OCI-LY3 (cell line): ENCODE results near the gene OLFM4.

Experiments used
- H2AFZ ChIP-seq: fragments of 200-600, 300-600 bp; shearing (Covaris generic); 2 replicates; pipeline ENCODE4 v1.6.0; 2014; ENCODE audit warnings: antibody characterized with exemption, low read depth, low read length
- H3K27ac ChIP-seq: fragments of 200-600, 300-600 bp; sonication (generic); 2 replicates; pipeline ENCODE4 v1.5.1; 2014; ENCODE audit warnings: mild to moderate bottlenecking, low read length, moderate library complexity, mixed read lengths
- H3K27me3 ChIP-seq: fragments of 200-600, 300-600 bp; sonication (generic); 2 replicates; pipeline ENCODE4 v1.6.1; 2014; ENCODE audit warnings: low read depth, low read length, mixed read lengths
- H3K36me3 ChIP-seq: fragments of 200-600, 300-600 bp; sonication (generic); replicated peaks from 2 replicates; pipeline ENCODE3; 2014; ENCODE audit warnings: low read depth, low read length, mixed read lengths
- H3K4me1 ChIP-seq: fragments of 300-600, 200-600 bp; sonication (generic); 2 replicates; pipeline ENCODE4 v1.6.1; 2014; ENCODE audit warnings: low read length, mixed read lengths
- H3K4me2 ChIP-seq: fragments of 200-600, 300-600 bp; sonication (generic); 2 replicates; pipeline ENCODE4 v1.6.1; 2014; ENCODE audit warnings: low read length, mixed read lengths
- H3K4me3 ChIP-seq: fragments of 300-600, 200-600 bp; sonication (generic); 2 replicates; pipeline ENCODE4 v1.5.1; 2014; ENCODE audit warnings: antibody characterized with exemption, mild to moderate bottlenecking, low read length, moderate library complexity
- H3K79me2 ChIP-seq: fragments of 300-600, 200-600 bp; shearing (Covaris generic); 2 replicates; pipeline ENCODE4 v1.6.1; 2014; ENCODE audit warnings: mild to moderate bottlenecking, low read length, mixed read lengths
- H3K9ac ChIP-seq: fragments of 300-600, 200-600 bp; shearing (Covaris generic); 2 replicates; pipeline ENCODE4 v1.6.0; 2014; ENCODE audit warnings: mild to moderate bottlenecking, low read length, moderate library complexity
- H3K9me3 ChIP-seq: fragments of 200-600, 300-600 bp; shearing (Covaris generic); 2 replicates; pipeline ENCODE4 v1.6.1; 2014; ENCODE audit warnings: low read length, mixed read lengths; ENCODE audit not compliant: insufficient read depth
- H4K20me1 ChIP-seq: fragments of 200-600, 300-600 bp; sonication (generic); 2 replicates; pipeline ENCODE4 v1.6.1; 2016; ENCODE audit warnings: low read length, mixed read lengths; ENCODE audit not compliant: insufficient read depth
- CTCF ChIP-seq: fragments of 200-600, 300-600 bp; sonication (generic); IDR thresholded peaks from 2 replicates; pipeline ENCODE4 v1.5.1; 2014; ENCODE audit warnings: antibody characterized with exemption, low read length, low read depth
- EZH2phosphoT487 ChIP-seq: fragments of 200-600 bp; shearing (Covaris generic); IDR thresholded peaks from 2 replicates; pipeline ENCODE4 v1.6.1; 2018; ENCODE audit warnings: antibody characterized with exemption, mixed run types, low read depth

OLFM4 gene

GRCh38 chr13:53018690-53019647 is 9.6 kb upstream of the OLFM4 start:
- Histone ChIP-seq H3K9me3 (no peaks in the 10 kb centered on the region), H3K4me1 (no peaks in the 10 kb centered on the region), H3K27me3 (peaks cover 6% of the 10 kb centered on the region; the same call in 1 of the 2 replicates), H3K36me3 (no peaks in the 10 kb centered on the region), H3K27ac (no peak overlapping the region), H2AFZ (no peak overlapping the region), H3K4me2 (no peak overlapping the region), H3K4me3 (no peak overlapping the region), H3K9ac (no peak overlapping the region), H3K79me2 (no peaks in the 10 kb centered on the region), H4K20me1 (no peaks in the 10 kb centered on the region)
- TF ChIP-seq CTCF (no peak), EZH2phosphoT487 (no peak)

GRCh38 chr13:53020764-53021335 is 7.8 kb upstream of the OLFM4 start:
- Histone ChIP-seq H2AFZ (no peak overlapping the region), H3K27me3 (peaks cover 18% of the 10 kb centered on the region; the same call in 1 of the 2 replicates), H3K9me3 (no peaks in the 10 kb centered on the region), H4K20me1 (no peaks in the 10 kb centered on the region), H3K36me3 (no peaks in the 10 kb centered on the region), H3K4me3 (no peak overlapping the region), H3K27ac (no peak overlapping the region), H3K79me2 (no peaks in the 10 kb centered on the region), H3K9ac (no peak overlapping the region), H3K4me2 (no peak overlapping the region), H3K4me1 (no peaks in the 10 kb centered on the region)
- TF ChIP-seq CTCF (no peak), EZH2phosphoT487 (no peak)

- Histone ChIP-seq H3K9ac (no peak overlapping the region), H3K9me3 (no peaks in the 10 kb centered on the region), H3K27ac (no peak overlapping the region), H3K4me3 (no peak overlapping the region), H3K4me1 (no peaks in the 10 kb centered on the region), H4K20me1 (no peaks in the 10 kb centered on the region), H3K36me3 (no peaks in the 10 kb centered on the region), H2AFZ (no peak overlapping the region), H3K4me2 (no peak overlapping the region), H3K79me2 (no peaks in the 10 kb centered on the region), H3K27me3 (peaks cover 18% of the 10 kb centered on the region; the same call in 1 of the 2 replicates)
- TF ChIP-seq CTCF = no peak
- no peak for TF ChIP-seq EZH2phosphoT487
Observed at GRCh38 chr13:53023246-53023645, 5.4 kb upstream of the OLFM4 start.

GRCh38 chr13:53028063-53028462 is 550 bp upstream of the OLFM4 start:
- H2AFZ ChIP-seq = no peak overlapping the region
- no peak overlapping the region for H3K9ac ChIP-seq
- no peaks in the 10 kb centered on the region for H3K9me3 ChIP-seq
- H3K27ac ChIP-seq = no peak overlapping the region
- TF ChIP-seq CTCF = no peak
- TF ChIP-seq EZH2phosphoT487 = no peak
- no peaks in the 10 kb centered on the region for H3K36me3 ChIP-seq
- H3K79me2 ChIP-seq = no peaks in the 10 kb centered on the region
- H3K4me1 ChIP-seq = no peaks in the 10 kb centered on the region
- no peak overlapping the region for H3K4me3 ChIP-seq
- no peak overlapping the region for H3K4me2 ChIP-seq
- peaks cover 12% of the 10 kb centered on the region; the same call in 1 of the 2 replicates for H3K27me3 ChIP-seq
- no peaks in the 10 kb centered on the region for H4K20me1 ChIP-seq
